Endothelial cell of umbilical vein (primary cell): ENCODE results near the gene DTD1. TPM values are rescaled to one million over a fixed set of nuclear protein-coding genes. Genes with fewer than 3 reads are reported as not detected.

Experiments
- BruUV-seq: library from RNA; stranded (reverse); fragments of 400-500 nt; replicated peaks from 2 replicates; lab custom pipeline; 2021; lab: Mats Ljungman, UMichigan
- CTCF ChIA-PET: fragments of 300-600, 350-600 bp; sonication (Branson Sonifier 250); formaldehyde crosslinking; loops from one replicate; lab custom pipeline; 2021; ENCODE audit warnings: antibody characterized with exemption, inconsistent platforms; lab: Charles Lee
- POLR2A ChIA-PET: fragments of 300-600, 350-600 bp; sonication (Branson Sonifier 250); formaldehyde crosslinking; loops from one replicate; lab custom pipeline; 2021; ENCODE audit warnings: antibody characterized with exemption, inconsistent platforms; lab: Charles Lee
- DNase-seq: peaks from one replicate; pipeline ENCODE4 v3.0.0-alpha.2; 2011; ENCODE audit warnings: low read depth, low spot score
- FAIRE-seq: peaks from 2 replicates; lab custom pipeline; 2011; peaks lifted over from hg19 to GRCh38; lab: Jason Lieb, UNC
- H2AFZ ChIP-seq: 2 replicates; pipeline ENCODE4 v1.6.0; 2012; ENCODE audit warnings: low read depth, low read length, control low read depth, inconsistent platforms
- H3K27ac ChIP-seq: 2 replicates; pipeline ENCODE4 v1.5.1; 2011; ENCODE audit warnings: low read depth, mild to moderate bottlenecking, control low read depth, low read length, moderate library complexity; ENCODE audit not compliant: insufficient read depth
- H3K27me3 ChIP-seq, 2 experiments: 2 replicates each; pipeline versions ENCODE4 v1.6.0 to v1.6.1; 2011; ENCODE audit warnings: low read length in 2 of 2, mixed read lengths in 1 of 2; ENCODE audit not compliant: control insufficient read depth in 2 of 2, insufficient read depth in 2 of 2
- H3K36me3 ChIP-seq, 2 experiments: 2 replicates in 1 of 2; 3 replicates in 1 of 2; pipeline ENCODE4 v1.5.1; 2011; ENCODE audit warnings: low read length in 2 of 2, mild to moderate bottlenecking in 1 of 2, moderate library complexity in 1 of 2; ENCODE audit not compliant: control insufficient read depth in 2 of 2, insufficient read depth in 2 of 2; ENCODE audit errors: extremely low read depth in 1 of 2
- H3K4me1 ChIP-seq: 3 replicates; pipeline ENCODE4 v1.5.1; 2011; ENCODE audit warnings: mild to moderate bottlenecking, low read length; ENCODE audit not compliant: control insufficient read depth, insufficient read depth; ENCODE audit errors: extremely low read depth
- H3K4me2 ChIP-seq: 2 replicates; pipeline ENCODE4 v1.6.1; 2011; ENCODE audit warnings: low read length, control low read depth, mixed read lengths; ENCODE audit not compliant: insufficient read depth
- H3K4me3 ChIP-seq, 3 experiments: fragments of 200-600 bp in 1 of 3; sonication (generic), shearing (Covaris generic) in 1 of 3; replicated peaks in 1 of 3; 2 replicates each; pipeline ENCODE4 v1.5.1; 2011 to 2016; ENCODE audit warnings: control low read depth in 3 of 3, low read length in 3 of 3, mild to moderate bottlenecking in 2 of 3, inconsistent platforms in 1 of 3, low read depth in 1 of 3, moderate library complexity in 1 of 3; ENCODE audit not compliant: insufficient read depth in 1 of 3
- H3K79me2 ChIP-seq: 2 replicates; pipeline ENCODE4 v1.6.0; 2012; ENCODE audit warnings: low read length, inconsistent platforms; ENCODE audit not compliant: control insufficient read depth, insufficient read depth
- H3K9ac ChIP-seq: replicated peaks from 2 replicates; pipeline ENCODE3; 2011; ENCODE audit warnings: low read length, control low read depth; ENCODE audit not compliant: insufficient read depth; ENCODE audit errors: extremely low read depth
- H3K9me1 ChIP-seq: replicated peaks from 3 replicates; pipeline ENCODE4 v1.6.0; 2011; ENCODE audit warnings: mild to moderate bottlenecking, low read length; ENCODE audit not compliant: control insufficient read depth, insufficient read depth; ENCODE audit errors: extremely low read depth
- H3K9me3 ChIP-seq: replicated peaks from 2 replicates; pipeline ENCODE4 v1.5.1; 2012; ENCODE audit warnings: low read length, inconsistent platforms; ENCODE audit not compliant: control insufficient read depth, insufficient read depth
- H4K20me1 ChIP-seq: replicated peaks from 2 replicates; pipeline ENCODE3; 2011; ENCODE audit warnings: mild to moderate bottlenecking, low read length; ENCODE audit not compliant: control insufficient read depth, insufficient read depth; ENCODE audit errors: extremely low read depth
- CTCF ChIP-seq, 2 donors: IDR thresholded peaks; 1 replicate in 1 of 2; 2 replicates in 1 of 2; pipeline ENCODE4 v1.5.1; 2011; ENCODE audit warnings: low read length in 2 of 2, mild to moderate bottlenecking in 2 of 2, moderate library complexity in 2 of 2, control low read depth in 1 of 2, inconsistent platforms in 1 of 2, low read depth in 1 of 2; ENCODE audit not compliant: insufficient read depth in 1 of 2; ENCODE audit errors: extremely low read depth in 1 of 2
- EZH2 ChIP-seq: IDR thresholded peaks from 2 replicates; pipeline ENCODE4 v1.6.1; 2012; ENCODE audit warnings: borderline replicate concordance, low read depth, mild to moderate bottlenecking, moderate library complexity, low read length, inconsistent platforms; ENCODE audit not compliant: severe bottlenecking
- FOS ChIP-seq: IDR thresholded peaks from 2 replicates; pipeline ENCODE4 v1.6.1; 2011; ENCODE audit warnings: mild to moderate bottlenecking, low read length, moderate library complexity, borderline replicate concordance; ENCODE audit not compliant: insufficient read depth
- GATA2 ChIP-seq: IDR thresholded peaks from 2 replicates; pipeline ENCODE4 v1.7.0; 2011; ENCODE audit warnings: low read depth, mild to moderate bottlenecking, moderate library complexity, mixed read lengths, low read length; ENCODE audit not compliant: insufficient read length, insufficient read depth
- JUN ChIP-seq: IDR thresholded peaks from 2 replicates; pipeline ENCODE4 v1.6.1; 2011; ENCODE audit warnings: borderline replicate concordance, low read depth; ENCODE audit not compliant: insufficient read length, insufficient read depth
- MYC ChIP-seq: IDR thresholded peaks from one replicate; pipeline ENCODE4 v1.6.1; 2011; ENCODE audit warnings: mild to moderate bottlenecking, low read depth, low read length
- POLR2A ChIP-seq: IDR thresholded peaks from 2 replicates; pipeline ENCODE4 v1.6.1; 2012; ENCODE audit warnings: low read depth, mild to moderate bottlenecking, control low read depth, low read length
- POLR2AphosphoS5 ChIP-seq: IDR thresholded peaks from 2 replicates; pipeline ENCODE4 v1.6.1; 2012; ENCODE audit warnings: low read depth, mild to moderate bottlenecking, control low read depth, low read length, moderate library complexity; ENCODE audit not compliant: insufficient read depth
- dilution Hi-C: fragments of 300-500 bp; cut with MboI; formaldehyde crosslinking; loops from one replicate; pipeline ENCODE4 v1.15.0; 2019; ENCODE audit warnings: low sequenced_read_pairs; ENCODE audit not compliant: extremely low pct_ligation_motif_present
- intact Hi-C: fragments of 100-400 bp; cut with micrococcal nuclease; formaldehyde crosslinking; loops from one replicate; pipeline ENCODE4 v1.10.0; 2022
- polyA plus RNA-seq, 4 experiments: library from polyadenylated mRNA; depleted of rRNA in 3 of 4; stranded (reverse) in 3 of 4; unstranded in 1 of 4; fragments of >200 nt; gene quantifications; 2 replicates each; pipeline versions ENCODE4 v1.2.1 to v1.2.3, GENCODE V29; 2011 to 2012; ENCODE audit warnings: missing spikeins in 1 of 4
- total RNA-seq: library from RNA; stranded (reverse); gene quantifications from 2 replicates; pipeline ENCODE4 v1.2.3, GENCODE V29; 2021
- TF ChIP-seq, protein P1 (sequence below): IDR thresholded peaks from 2 replicates; pipeline ENCODE4 v1.6.1; 2011; ENCODE audit not compliant: insufficient read depth, insufficient read length

DTD1 gene
- total and polyA plus RNA-seq, 2 donors (not counting 3 experiments of a cell fraction or from before 2014, with no cell fraction given) = 48.2 to 50.8 TPM

- no peaks in the 10 kb centered on the region for H3K9me3 ChIP-seq
- H2AFZ ChIP-seq = no peak overlapping the region
- dilution Hi-C loops = no loop called here
- ChIA-PET POLR2A (no interaction called here), CTCF (no interaction called here)
- H3K4me2 ChIP-seq = no peak overlapping the region
- H3K27ac ChIP-seq = no peak overlapping the region
- H3K79me2 ChIP-seq = no peaks in the 10 kb centered on the region
- H3K36me3 ChIP-seq = no peaks in the 10 kb centered on the region
- H3K9me1 ChIP-seq = no peaks in the 10 kb centered on the region
- DNase-seq (no peak), FAIRE-seq (no peak)
- H3K4me3 ChIP-seq = no peak overlapping the region
- H3K27me3 ChIP-seq = no peaks in the 10 kb centered on the region
- no TSS peak for BruUV-seq
- no peak for TF ChIP-seq JUN
- H3K4me1 ChIP-seq = no peaks in the 10 kb centered on the region
- intact Hi-C loops = no loop called here
- no peaks in the 10 kb centered on the region for H4K20me1 ChIP-seq
- no peak overlapping the region for H3K9ac ChIP-seq
These were observed 151.0 kb downstream of the DTD1 start for GRCh38 chr20:18738888-18739287.

DNA sequence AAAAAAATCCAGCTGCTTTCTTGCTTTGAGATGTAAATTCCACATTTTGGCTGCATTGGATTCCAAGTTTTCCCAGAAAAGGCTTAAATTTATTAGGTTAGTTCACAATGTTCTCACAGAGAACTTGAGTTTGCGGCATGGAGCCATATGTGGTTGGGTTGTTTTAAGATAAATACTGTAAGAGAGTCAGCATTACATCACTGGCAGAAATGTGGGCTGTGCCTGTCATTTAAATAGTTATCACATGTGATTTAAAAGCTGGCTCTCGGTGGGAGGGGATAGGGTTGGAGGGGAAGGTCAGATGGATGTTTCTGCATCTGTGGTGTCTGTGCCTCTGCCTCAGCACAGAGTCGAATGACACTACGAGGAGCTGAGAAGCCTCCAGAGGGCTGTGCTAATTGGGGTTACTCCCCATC lies 151.9 kb downstream of the DTD1 start:
- no TSS peak for BruUV-seq
- H3K4me1 ChIP-seq = no peaks in the 10 kb centered on the region

More for the DNA sequence above, 151.9 kb downstream of the DTD1 start:
- Histone ChIP-seq H3K27ac (no peak overlapping the region), H4K20me1 (no peaks in the 10 kb centered on the region), H3K27me3 (no peaks in the 10 kb centered on the region), H3K79me2 (no peaks in the 10 kb centered on the region), H3K36me3 (no peaks in the 10 kb centered on the region), H3K9me1 (no peaks in the 10 kb centered on the region), H3K4me2 (no peak overlapping the region), H3K9me3 (no peaks in the 10 kb centered on the region), H2AFZ (no peak overlapping the region), H3K9ac (no peak overlapping the region), H3K4me3 (no peak overlapping the region)
- DNase-seq = no peak
- intact Hi-C loops = no loop called here
- TF ChIP-seq CTCF (IDR thresholded peaks at IDR 0.05; ENCODE audit: extremely low read depth in 1 of 2, insufficient read depth in 1 of 2, low read depth in 1 of 2, low read length in 2 of 2) = no peak
- no peak for TF ChIP-seq FOS
- TF ChIP-seq POLR2AphosphoS5 = no peak
- no peak for TF ChIP-seq POLR2A
- TF ChIP-seq GATA2 = no peak
- TF ChIP-seq, protein P1, sequence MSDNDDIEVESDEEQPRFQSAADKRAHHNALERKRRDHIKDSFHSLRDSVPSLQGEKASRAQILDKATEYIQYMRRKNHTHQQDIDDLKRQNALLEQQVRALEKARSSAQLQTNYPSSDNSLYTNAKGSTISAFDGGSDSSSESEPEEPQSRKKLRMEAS = no peak
- no peak for TF ChIP-seq MYC
- no peak for TF ChIP-seq EZH2
- TF ChIP-seq JUN = no peak
- ChIA-PET CTCF (interaction anchor here (1.6 kb wide), 1 partner anchor 14 kb away, joined by 4 read pairs; no protein-coding TSS in a partner anchor), POLR2A (no interaction called here)
- FAIRE-seq = no peak
- dilution Hi-C loops = no loop called here
